HEK293 (cell line): Measurements from ENCODE around the gene CCDC167.

Experiments
- CTCF ChIA-PET: fragments of 350-600 bp; formaldehyde crosslinking; extraction: SDS; loops from one replicate; lab custom pipeline; 2021; ENCODE audit warnings: antibody characterized with exemption; lab: Yijun Ruan, JAX
- POLR2A ChIA-PET: fragments of 300-600 bp; formaldehyde crosslinking; extraction: SDS; loops from one replicate; lab custom pipeline; 2020; ENCODE audit warnings: antibody characterized with exemption, inconsistent platforms; lab: Yijun Ruan, JAX
- H3K27ac ChIP-seq: fragments of 200-500 bp; sonication (Bioruptor generic); 2 replicates; pipeline ENCODE4 v1.5.1; 2014; ENCODE audit warnings: low read depth, low read length, control low read depth, inconsistent platforms; ENCODE audit errors: extremely low read depth
- H3K36me3 ChIP-seq, 2 experiments: fragments of 200-500 bp in 1 of 2; sonication (Bioruptor generic) in 1 of 2; 1 replicate in 1 of 2; 2 replicates in 1 of 2; pipeline ENCODE4 v1.5.1; 2014 to 2017; ENCODE audit warnings: inconsistent platforms in 2 of 2, low read length in 2 of 2; ENCODE audit not compliant: control insufficient read depth in 2 of 2, insufficient read depth in 1 of 2
- H3K4me1 ChIP-seq: fragments of 200-500 bp; sonication (Bioruptor generic); 2 replicates; pipeline ENCODE4 v1.5.1; 2014; ENCODE audit warnings: mild to moderate bottlenecking, low read length, inconsistent platforms; ENCODE audit not compliant: control insufficient read depth, insufficient read depth
- H3K4me3 ChIP-seq: 2 replicates; pipeline ENCODE4 v1.5.1; 2011; ENCODE audit warnings: low read depth, mild to moderate bottlenecking, control low read depth, low read length, moderate library complexity
- H3K9me3 ChIP-seq: fragments of 200-500 bp; sonication (Bioruptor generic); 2 replicates; pipeline ENCODE4 v1.5.1; 2014; ENCODE audit warnings: low read depth, low read length, inconsistent platforms; ENCODE audit not compliant: control insufficient read depth, insufficient read depth
- ZBTB17 ChIP-seq: fragments of 450-650 bp; formaldehyde crosslinking; IDR thresholded peaks from 2 replicates; pipeline ENCODE4 v1.5.1; 2016; ENCODE audit warnings: missing biosample characterization, missing genetic modification characterization
- ZIC2 ChIP-seq: fragments of 450-650 bp; formaldehyde crosslinking; IDR thresholded peaks from 2 replicates; pipeline ENCODE4 v1.5.1; 2016; ENCODE audit warnings: missing biosample characterization, missing genetic modification characterization
- ZNF146 ChIP-seq: fragments of 450-650 bp; formaldehyde crosslinking; IDR thresholded peaks from 2 replicates; pipeline ENCODE4 v1.5.1; 2016; ENCODE audit warnings: missing biosample characterization, missing genetic modification characterization
- ZNF19 ChIP-seq: fragments of 450-650 bp; formaldehyde crosslinking; IDR thresholded peaks from 2 replicates; pipeline ENCODE4; 2016; ENCODE audit warnings: missing biosample characterization, missing genetic modification characterization, low read depth
- ZNF341 ChIP-seq: fragments of 450-650 bp; formaldehyde crosslinking; IDR thresholded peaks from 2 replicates; pipeline ENCODE4; 2016; ENCODE audit warnings: low read depth, missing biosample characterization, missing genetic modification characterization
- ZSCAN30 ChIP-seq: fragments of 450-650 bp; IDR thresholded peaks from 2 replicates; pipeline ENCODE4 v1.5.1; 2018; ENCODE audit warnings: missing biosample characterization, mild to moderate bottlenecking, missing genetic modification characterization, moderate library complexity
- ZSCAN5A ChIP-seq: fragments of 450-650 bp; formaldehyde crosslinking; IDR thresholded peaks from 2 replicates; pipeline ENCODE4 v1.5.1; 2016; ENCODE audit warnings: missing biosample characterization, missing genetic modification characterization
- ZXDB ChIP-seq: fragments of 450-650 bp; formaldehyde crosslinking; IDR thresholded peaks from 2 replicates; pipeline ENCODE4 v1.5.1; 2016; ENCODE audit warnings: missing biosample characterization, missing genetic modification characterization
- TF ChIP-seq, protein P1 (sequence below): IDR thresholded peaks from 2 replicates; pipeline ENCODE4 v1.6.1; 2011; ENCODE audit warnings: mild to moderate bottlenecking, low read depth, low read length, borderline replicate concordance
- TF ChIP-seq, protein P2 (sequence below): fragments of 450-650 bp; formaldehyde crosslinking; IDR thresholded peaks from 2 replicates; pipeline ENCODE4 v1.5.1; 2016; ENCODE audit warnings: missing biosample characterization, missing genetic modification characterization
- TF ChIP-seq, protein P3 (sequence below): fragments of 450-650 bp; formaldehyde crosslinking; IDR thresholded peaks from 2 replicates; pipeline ENCODE4 v1.5.1; 2017; ENCODE audit warnings: missing biosample characterization, missing genetic modification characterization

Gene CCDC167

GRCh38 chr6:37435373-37435772 is 64.3 kb downstream of the CCDC167 start:
- ChIA-PET CTCF (no interaction called here), POLR2A (no interaction called here)
- H3K36me3 ChIP-seq: peaks cover 17 to 49% of the 10 kb centered on the region in 2 experiments

GRCh38 chr6:37433657-37434271 is 65.9 kb downstream of the CCDC167 start:
- POLR2A ChIA-PET: interaction anchor here (1.2 to 1.8 kb wide), 6 partner anchors 8 to 79 kb away, joined by 4 to 8 read pairs (median 6); partner anchors contain the start of gene CCDC167
- Histone ChIP-seq H3K36me3 (peaks cover 17 to 33% of the 10 kb centered on the region in 2 experiments), H3K4me1 (peaks cover 14% of the 10 kb centered on the region), H3K4me3 (peak overlapping the region; percentile 91), H3K9me3 (no peaks in the 10 kb centered on the region), H3K27ac (peak overlapping the region; percentile 56)
- CTCF ChIA-PET: interaction anchor here (0.6 kb wide), 2 partner anchors 26 to 819 kb away, joined by 3 to 4 read pairs; no protein-coding TSS in a partner anchor
- TF ChIP-seq, protein P1, sequence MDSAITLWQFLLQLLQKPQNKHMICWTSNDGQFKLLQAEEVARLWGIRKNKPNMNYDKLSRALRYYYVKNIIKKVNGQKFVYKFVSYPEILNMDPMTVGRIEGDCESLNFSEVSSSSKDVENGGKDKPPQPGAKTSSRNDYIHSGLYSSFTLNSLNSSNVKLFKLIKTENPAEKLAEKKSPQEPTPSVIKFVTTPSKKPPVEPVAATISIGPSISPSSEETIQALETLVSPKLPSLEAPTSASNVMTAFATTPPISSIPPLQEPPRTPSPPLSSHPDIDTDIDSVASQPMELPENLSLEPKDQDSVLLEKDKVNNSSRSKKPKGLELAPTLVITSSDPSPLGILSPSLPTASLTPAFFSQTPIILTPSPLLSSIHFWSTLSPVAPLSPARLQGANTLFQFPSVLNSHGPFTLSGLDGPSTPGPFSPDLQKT: no peak
- no peak for TF ChIP-seq ZSCAN5A (tag by site-specific recombination)
- TF ChIP-seq ZSCAN30 (tag by site-specific recombination): no peak
- peak; percentile 35 for TF ChIP-seq ZBTB17 (tag by site-specific recombination)
- peak; percentile 60 for TF ChIP-seq ZNF341
- no peak for TF ChIP-seq ZNF19 (tag by site-specific recombination)
- TF ChIP-seq ZXDB (tag by site-specific recombination): no peak

More at GRCh38 chr6:37435373-37435772, 64.3 kb downstream of the CCDC167 start:
- no peak for TF ChIP-seq ZNF146 (tag by site-specific recombination)
- TF ChIP-seq, protein P2, sequence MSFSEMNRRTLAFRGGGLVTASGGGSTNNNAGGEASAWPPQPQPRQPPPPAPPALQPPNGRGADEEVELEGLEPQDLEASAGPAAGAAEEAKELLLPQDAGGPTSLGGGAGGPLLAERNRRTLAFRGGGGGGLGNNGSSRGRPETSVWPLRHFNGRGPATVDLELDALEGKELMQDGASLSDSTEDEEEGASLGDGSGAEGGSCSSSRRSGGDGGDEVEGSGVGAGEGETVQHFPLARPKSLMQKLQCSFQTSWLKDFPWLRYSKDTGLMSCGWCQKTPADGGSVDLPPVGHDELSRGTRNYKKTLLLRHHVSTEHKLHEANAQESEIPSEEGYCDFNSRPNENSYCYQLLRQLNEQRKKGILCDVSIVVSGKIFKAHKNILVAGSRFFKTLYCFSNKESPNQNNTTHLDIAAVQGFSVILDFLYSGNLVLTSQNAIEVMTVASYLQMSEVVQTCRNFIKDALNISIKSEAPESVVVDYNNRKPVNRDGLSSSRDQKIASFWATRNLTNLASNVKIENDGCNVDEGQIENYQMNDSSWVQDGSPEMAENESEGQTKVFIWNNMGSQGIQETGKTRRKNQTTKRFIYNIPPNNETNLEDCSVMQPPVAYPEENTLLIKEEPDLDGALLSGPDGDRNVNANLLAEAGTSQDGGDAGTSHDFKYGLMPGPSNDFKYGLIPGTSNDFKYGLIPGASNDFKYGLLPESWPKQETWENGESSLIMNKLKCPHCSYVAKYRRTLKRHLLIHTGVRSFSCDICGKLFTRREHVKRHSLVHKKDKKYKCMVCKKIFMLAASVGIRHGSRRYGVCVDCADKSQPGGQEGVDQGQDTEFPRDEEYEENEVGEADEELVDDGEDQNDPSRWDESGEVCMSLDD (tag by site-specific recombination): no peak
- 0 out of 2 replicates have a peak, but pooled peaks have one; percentile 25 for TF ChIP-seq ZNF341
- TF ChIP-seq, protein P3, sequence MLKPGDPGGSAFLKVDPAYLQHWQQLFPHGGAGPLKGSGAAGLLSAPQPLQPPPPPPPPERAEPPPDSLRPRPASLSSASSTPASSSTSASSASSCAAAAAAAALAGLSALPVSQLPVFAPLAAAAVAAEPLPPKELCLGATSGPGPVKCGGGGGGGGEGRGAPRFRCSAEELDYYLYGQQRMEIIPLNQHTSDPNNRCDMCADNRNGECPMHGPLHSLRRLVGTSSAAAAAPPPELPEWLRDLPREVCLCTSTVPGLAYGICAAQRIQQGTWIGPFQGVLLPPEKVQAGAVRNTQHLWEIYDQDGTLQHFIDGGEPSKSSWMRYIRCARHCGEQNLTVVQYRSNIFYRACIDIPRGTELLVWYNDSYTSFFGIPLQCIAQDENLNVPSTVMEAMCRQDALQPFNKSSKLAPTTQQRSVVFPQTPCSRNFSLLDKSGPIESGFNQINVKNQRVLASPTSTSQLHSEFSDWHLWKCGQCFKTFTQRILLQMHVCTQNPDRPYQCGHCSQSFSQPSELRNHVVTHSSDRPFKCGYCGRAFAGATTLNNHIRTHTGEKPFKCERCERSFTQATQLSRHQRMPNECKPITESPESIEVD (tag by site-specific recombination): peak; percentile 56; the same call in 1 of the 2 replicates
- TF ChIP-seq ZIC2 (tag by site-specific recombination): peak; percentile 39
- peaks cover 14% of the 10 kb centered on the region for H3K4me1 ChIP-seq
- no peak overlapping the region for H3K4me3 ChIP-seq
- H3K27ac ChIP-seq: no peak overlapping the region
- H3K9me3 ChIP-seq: no peaks in the 10 kb centered on the region
